Activated naive CD8-positive, alpha-beta T cell treated with anti-CD3 and anti-CD28 coated beads for 36 hours (primary cell): ENCODE results near the gene MYG1. TPM values are rescaled to one million over a fixed set of nuclear protein-coding genes. Genes with fewer than 3 reads are reported as not detected.
A peak's percentile ranks its signal among the peaks of the same experiment; 100 is the strongest.

ENCODE experiments used
- DNase-seq: peaks from one replicate; pipeline ENCODE4 v3.0.0; 2021
- H3K27ac Mint-ChIP-seq: one replicate; pipeline ENCODE4 v1.8.0; 2022; ENCODE audit warnings: mild to moderate bottlenecking, moderate library complexity, mixed read lengths
- H3K27me3 Mint-ChIP-seq: one replicate; pipeline ENCODE4 v1.8.0; 2022; ENCODE audit warnings: mild to moderate bottlenecking, mixed read lengths
- H3K36me3 Mint-ChIP-seq: one replicate; pipeline ENCODE4 v1.8.0; 2021; ENCODE audit warnings: mild to moderate bottlenecking, mixed read lengths
- H3K4me1 Mint-ChIP-seq: one replicate; pipeline ENCODE4 v1.8.0; 2021; ENCODE audit warnings: mixed read lengths
- H3K4me3 Mint-ChIP-seq: one replicate; pipeline ENCODE4 v1.8.0; 2022; ENCODE audit warnings: mild to moderate bottlenecking, moderate library complexity, mixed read lengths
- H3K9me3 Mint-ChIP-seq: one replicate; pipeline ENCODE4 v1.8.0; 2022; ENCODE audit warnings: mixed read lengths
- total RNA-seq, 2 experiments: library from RNA; stranded (reverse); gene quantifications; one replicate each; pipeline ENCODE4 v1.2.3, GENCODE V29; 2021

Gene MYG1, protein sequence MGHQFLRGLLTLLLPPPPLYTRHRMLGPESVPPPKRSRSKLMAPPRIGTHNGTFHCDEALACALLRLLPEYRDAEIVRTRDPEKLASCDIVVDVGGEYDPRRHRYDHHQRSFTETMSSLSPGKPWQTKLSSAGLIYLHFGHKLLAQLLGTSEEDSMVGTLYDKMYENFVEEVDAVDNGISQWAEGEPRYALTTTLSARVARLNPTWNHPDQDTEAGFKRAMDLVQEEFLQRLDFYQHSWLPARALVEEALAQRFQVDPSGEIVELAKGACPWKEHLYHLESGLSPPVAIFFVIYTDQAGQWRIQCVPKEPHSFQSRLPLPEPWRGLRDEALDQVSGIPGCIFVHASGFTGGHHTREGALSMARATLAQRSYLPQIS
- 10 to 100 TPM; 73.4 to 79.7 TPM for total RNA-seq

DNA sequence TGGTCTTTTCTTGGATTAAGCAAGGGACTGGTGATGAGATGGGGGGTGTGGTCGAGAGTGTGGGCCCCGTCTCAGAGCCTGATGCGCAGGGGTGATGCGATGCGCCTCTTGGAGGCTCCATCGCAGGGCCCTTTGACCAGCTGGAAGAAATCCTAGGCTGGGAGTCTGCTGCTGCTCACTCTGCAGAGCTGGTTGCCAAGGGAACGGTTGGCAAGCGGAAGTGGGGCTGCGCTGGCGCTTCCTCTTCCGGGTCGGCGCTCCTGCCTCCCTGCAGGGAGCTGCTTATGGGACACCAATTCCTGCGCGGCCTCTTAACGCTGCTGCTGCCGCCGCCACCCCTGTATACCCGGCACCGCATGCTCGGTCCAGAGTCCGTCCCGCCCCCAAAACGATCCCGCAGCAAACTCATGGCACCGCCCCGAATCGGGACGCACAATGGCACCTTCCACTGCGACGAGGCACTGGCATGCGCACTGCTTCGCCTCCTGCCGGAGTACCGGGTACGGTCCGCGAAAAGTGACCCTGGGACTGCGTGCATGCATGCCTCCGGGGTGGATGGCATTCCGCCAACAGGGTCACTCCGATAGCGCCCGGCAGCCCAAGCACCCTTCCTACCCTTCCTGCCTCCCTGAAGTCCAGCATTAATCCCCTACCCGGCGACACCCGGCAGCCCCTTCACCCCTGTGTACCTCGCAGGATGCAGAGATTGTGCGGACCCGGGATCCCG, at the start of gene MYG1:
MYG1 (plus strand) TSS at position 242 of the 727 bp plus-strand sequence; CDS start at position 285, 43 bp downstream.
- Mint-ChIP-seq H3K36me3 (peaks cover 61% of the 10 kb centered on the region), H3K27me3 (no peaks in the 10 kb centered on the region), H3K4me1 (peaks cover 60% of the 10 kb centered on the region), H3K27ac (peak within 1 kb of the TSS; percentile 94), H3K9me3 (no peaks in the 10 kb centered on the region), H3K4me3 (peak within 1 kb of the TSS; percentile 94)
- peak; percentile 87 for DNase-seq

DNA sequence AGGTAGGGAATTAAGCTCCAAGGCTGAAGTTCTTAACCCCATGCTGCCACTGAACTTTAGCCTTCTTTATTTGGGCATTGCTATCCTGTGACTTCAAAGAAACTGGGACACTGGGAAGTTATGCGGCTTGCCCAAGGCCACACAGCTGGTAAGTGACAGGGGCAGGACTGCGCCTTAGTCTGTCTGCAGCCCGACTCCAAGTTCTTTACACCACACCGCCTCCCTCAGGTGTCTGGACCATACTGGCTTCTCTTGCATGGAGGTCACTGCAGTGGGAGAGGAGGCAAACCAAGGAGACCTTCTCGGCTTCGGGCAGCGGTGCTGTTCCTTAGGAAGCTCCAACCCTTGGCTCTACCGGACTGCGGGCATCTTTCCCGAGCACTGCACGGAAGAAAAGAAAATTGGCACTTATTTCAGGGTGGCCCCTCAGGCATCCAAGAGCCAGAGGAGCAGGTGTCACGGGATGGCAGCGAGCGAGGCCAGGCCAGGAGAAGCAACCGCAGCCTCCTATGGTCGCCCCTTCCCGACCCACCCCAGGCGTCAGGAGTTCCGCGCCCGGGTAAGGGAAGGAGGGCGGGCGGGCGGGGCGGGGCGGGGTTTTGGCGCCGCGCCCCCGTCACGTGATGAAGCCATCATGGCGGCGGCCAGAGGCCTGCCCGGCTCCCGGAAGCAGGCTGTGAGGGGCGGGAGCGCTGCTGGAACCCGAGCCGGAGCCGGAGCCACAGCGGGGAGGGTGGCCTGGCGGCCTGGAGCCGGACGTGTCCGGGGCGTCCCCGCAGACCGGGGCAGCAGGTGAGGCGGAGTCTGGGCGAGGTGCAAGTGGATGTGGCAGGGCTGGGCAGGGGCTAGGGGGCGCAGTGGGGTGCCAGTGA, 47.8 kb upstream of the MYG1 start:
- Mint-ChIP-seq H3K4me1 (peaks cover 36% of the 10 kb centered on the region), H3K36me3 (peaks cover 12% of the 10 kb centered on the region), H3K27me3 (no peaks in the 10 kb centered on the region), H3K27ac (peak overlapping the region; percentile 97), H3K4me3 (peak overlapping the region; percentile 99), H3K9me3 (no peaks in the 10 kb centered on the region)
- peak; percentile 82 for DNase-seq

DNA sequence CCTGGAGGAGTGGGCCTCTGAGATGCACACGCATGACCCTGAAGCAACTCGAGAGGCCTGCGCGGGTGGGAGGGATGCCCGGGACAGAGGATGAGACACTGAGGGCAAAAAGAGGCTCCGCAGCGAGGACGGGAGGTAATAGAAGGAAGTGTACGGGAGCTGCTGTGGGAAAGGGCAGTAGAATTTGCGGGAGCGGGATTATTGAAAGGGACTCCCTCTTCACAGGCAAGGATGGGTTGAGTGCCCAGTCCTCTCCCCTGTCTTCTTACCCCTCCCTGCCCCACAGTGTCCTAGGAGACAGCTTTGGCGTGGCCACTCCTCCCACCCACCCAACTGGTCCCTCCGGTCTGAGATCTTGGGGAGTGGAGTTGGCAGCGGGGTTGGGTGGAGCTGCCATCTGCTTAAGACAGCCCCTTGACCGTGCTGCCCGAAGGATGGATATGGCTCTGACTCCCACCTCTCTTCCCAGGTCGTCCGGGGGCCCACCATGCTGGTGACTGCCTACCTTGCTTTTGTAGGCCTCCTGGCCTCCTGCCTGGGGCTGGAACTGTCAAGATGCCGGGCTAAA, 47.1 kb upstream of the MYG1 start:
- DNase-seq: peak; percentile 14
- Mint-ChIP-seq H3K27me3 (no peaks in the 10 kb centered on the region), H3K9me3 (no peaks in the 10 kb centered on the region), H3K4me1 (peaks cover 36% of the 10 kb centered on the region), H3K36me3 (peaks cover 12% of the 10 kb centered on the region), H3K4me3 (peak overlapping the region; percentile 99), H3K27ac (peak overlapping the region; percentile 97)

DNA sequence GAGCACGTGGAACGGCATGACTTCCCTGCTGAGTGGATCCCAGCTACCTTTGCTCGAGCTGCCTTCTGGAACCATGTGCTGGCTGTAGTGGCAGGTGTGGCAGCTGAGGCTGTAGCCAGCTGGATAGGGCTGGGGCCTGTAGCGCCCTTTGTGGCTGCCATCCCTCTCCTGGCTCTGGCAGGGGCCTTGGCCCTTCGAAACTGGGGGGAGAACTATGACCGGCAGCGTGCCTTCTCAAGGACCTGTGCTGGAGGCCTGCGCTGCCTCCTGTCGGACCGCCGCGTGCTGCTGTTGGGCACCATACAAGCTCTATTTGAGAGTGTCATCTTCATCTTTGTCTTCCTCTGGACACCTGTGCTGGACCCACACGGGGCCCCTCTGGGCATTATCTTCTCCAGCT, 46.2 kb upstream of the MYG1 start:
- Mint-ChIP-seq H3K4me1 (peaks cover 36% of the 10 kb centered on the region), H3K36me3 (peaks cover 12% of the 10 kb centered on the region), H3K4me3 (peak overlapping the region; percentile 99), H3K27me3 (no peaks in the 10 kb centered on the region), H3K27ac (peak overlapping the region; percentile 97), H3K9me3 (no peaks in the 10 kb centered on the region)
- DNase-seq: no peak

DNA sequence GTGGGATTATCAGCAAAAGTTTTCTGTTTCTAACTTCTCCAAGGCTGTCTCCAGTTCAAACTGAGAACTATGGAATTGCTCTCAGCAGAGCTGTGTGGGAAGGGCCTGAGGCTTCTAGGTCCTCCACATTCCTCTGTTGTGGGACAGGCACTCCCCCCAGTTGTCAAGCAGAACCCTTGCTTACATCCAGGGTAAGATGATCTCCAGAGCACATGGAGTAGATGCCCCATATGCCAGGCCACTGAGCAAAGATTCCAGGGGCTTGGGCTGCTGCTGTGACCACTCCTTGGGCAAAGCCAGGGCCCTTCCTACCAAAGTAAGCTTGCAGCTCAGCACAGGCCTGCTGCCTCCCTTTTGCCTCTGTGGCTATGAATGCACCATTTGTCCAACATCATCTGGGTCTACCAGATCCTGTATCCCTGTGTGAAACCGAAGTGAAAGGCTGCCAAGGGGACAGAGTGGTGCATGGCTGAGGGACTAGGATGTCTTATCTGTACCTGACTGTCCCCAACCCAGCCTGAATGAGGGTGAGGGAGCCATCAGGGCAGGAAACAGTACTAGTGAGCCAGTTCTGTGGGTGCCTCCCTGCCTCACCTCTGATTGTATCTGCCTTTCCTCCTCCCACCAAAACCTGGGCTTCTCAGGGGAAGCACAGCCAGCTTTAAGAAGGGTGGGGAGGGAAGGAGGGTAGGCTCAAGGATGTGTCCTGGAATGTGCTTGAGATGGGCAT, 44.5 kb upstream of the MYG1 start:
- DNase-seq: no peak
- H3K4me1 Mint-ChIP-seq: peaks cover 45% of the 10 kb centered on the region
- no peaks in the 10 kb centered on the region for H3K9me3 Mint-ChIP-seq
- peaks cover 12% of the 10 kb centered on the region for H3K36me3 Mint-ChIP-seq
- no peak overlapping the region for H3K4me3 Mint-ChIP-seq
- H3K27me3 Mint-ChIP-seq: no peaks in the 10 kb centered on the region
- peak overlapping the region; percentile 38 for H3K27ac Mint-ChIP-seq

DNA sequence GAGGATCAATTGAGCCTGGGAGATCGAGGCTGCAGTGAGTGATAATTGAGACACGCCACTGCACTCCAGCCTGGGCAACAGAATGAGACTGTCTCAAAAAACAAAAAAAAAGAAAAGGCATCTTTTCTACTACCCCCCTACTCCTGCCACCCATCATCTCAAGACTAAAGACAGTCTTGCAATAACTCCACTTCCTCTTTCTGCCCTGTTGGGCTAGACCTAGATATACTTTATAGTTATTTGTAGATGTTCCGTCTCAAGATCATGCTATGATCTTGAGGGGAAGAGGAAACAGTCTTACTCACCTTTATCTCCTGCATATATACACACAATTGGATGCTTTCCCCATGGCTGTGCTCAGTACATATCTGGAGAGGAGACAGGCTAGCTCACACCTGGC, 43.5 kb upstream of the MYG1 start:
- Mint-ChIP-seq H3K4me3 (no peak overlapping the region), H3K27me3 (no peaks in the 10 kb centered on the region), H3K36me3 (peaks cover 12% of the 10 kb centered on the region), H3K27ac (peak overlapping the region; percentile 42), H3K9me3 (no peaks in the 10 kb centered on the region), H3K4me1 (peaks cover 47% of the 10 kb centered on the region)
- DNase-seq: no peak

DNA sequence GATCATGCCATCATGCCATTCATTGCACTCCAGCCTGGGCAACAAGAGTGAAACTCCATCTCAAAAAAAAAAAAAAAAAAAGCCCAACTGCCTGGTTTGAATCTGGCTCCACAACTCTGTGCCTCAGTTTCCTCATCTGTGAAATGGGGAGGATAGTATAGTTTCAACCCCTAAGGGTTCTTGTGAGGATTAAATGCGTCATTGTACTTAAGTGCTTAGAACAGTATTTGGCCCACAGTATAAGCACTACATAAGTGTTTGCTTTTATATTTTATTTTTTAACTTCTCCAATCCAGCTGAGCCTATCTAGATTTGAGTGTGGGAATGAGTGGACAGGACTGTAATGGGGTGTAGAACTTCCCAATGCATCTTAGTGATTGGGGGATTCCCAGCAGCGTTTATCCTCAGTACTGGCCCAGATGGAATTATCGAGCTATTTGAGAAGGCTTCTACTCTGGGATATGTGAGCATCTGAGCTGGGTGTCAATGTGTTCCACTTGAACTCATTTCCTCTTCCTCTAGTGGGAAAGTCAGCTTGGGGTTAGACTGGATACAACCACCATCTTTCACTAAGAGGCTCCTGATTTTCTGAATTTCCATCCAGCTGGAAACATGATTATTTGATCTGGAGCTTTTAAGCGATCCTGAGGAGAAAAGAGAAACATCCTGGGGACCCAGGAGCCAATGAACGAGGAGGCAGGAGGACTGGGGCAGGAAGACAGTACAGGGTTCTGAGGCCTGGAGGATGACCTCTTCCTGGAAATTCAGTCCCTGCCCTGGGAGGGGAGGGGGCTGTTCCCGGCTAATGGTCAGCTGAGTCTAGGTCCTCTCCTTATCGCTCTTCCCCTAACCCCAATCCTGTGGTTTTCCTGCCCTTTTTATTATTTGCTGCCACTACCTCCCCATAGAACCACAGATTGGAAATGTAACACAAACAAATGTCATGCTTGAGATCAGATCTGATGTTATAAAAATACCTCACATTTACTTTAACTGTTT, 40.7 kb upstream of the MYG1 start:
- Mint-ChIP-seq H3K27me3 (no peaks in the 10 kb centered on the region), H3K36me3 (peaks cover 2% of the 10 kb centered on the region), H3K4me3 (no peak overlapping the region), H3K27ac (peak overlapping the region; percentile 2), H3K9me3 (no peaks in the 10 kb centered on the region), H3K4me1 (peaks cover 30% of the 10 kb centered on the region)
- DNase-seq: no peak

DNA sequence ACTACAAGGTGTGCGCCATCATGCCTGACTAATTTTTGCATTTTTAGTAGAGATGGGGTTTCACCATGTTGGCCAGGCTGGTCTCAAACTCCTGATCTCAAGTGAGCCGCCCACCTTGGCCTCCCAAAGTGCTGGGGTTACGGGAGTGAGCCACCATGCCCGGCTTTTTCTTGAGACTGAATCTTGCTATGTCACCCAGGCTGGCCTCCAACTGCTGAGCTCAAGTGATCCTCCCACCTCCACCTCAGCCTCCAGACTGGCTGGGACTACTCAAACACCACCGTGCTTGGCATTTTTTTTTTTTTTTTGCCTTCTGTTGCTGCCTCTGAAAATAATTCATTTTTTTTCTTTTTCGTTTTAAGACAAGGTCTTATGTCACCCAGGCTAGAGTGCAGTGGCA, 39.6 kb upstream of the MYG1 start:
- no peak for DNase-seq
- no peak overlapping the region for H3K4me3 Mint-ChIP-seq
- no peak overlapping the region for H3K27ac Mint-ChIP-seq
- peaks cover 27% of the 10 kb centered on the region for H3K4me1 Mint-ChIP-seq
- H3K9me3 Mint-ChIP-seq: no peaks in the 10 kb centered on the region
- H3K36me3 Mint-ChIP-seq: no peaks in the 10 kb centered on the region
- H3K27me3 Mint-ChIP-seq: no peaks in the 10 kb centered on the region

DNA sequence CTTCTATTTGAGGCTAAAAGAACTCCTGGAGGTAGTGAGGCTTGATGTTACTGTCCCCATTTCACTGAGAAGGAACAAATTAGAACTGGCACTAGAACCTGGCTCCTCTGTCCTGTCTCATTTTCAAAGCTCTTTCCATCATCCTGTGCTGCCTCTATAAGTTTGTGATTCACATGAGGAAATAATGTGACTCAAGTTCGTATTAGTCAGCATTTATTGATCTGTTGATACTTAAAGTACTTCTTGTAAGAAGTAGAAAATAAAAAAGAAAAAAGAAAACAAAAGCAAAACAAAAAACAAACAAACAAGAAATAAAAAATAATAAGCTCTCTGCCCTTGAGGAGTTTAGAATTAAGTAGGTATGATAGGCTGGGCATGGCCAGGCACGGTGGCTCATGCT, 33.7 kb upstream of the MYG1 start:
- peaks cover 28% of the 10 kb centered on the region for H3K4me1 Mint-ChIP-seq
- H3K9me3 Mint-ChIP-seq: no peaks in the 10 kb centered on the region
- H3K36me3 Mint-ChIP-seq: peaks cover 19% of the 10 kb centered on the region
- no peak overlapping the region for H3K4me3 Mint-ChIP-seq
- no peaks in the 10 kb centered on the region for H3K27me3 Mint-ChIP-seq
- H3K27ac Mint-ChIP-seq: no peak overlapping the region
- DNase-seq: no peak

DNA sequence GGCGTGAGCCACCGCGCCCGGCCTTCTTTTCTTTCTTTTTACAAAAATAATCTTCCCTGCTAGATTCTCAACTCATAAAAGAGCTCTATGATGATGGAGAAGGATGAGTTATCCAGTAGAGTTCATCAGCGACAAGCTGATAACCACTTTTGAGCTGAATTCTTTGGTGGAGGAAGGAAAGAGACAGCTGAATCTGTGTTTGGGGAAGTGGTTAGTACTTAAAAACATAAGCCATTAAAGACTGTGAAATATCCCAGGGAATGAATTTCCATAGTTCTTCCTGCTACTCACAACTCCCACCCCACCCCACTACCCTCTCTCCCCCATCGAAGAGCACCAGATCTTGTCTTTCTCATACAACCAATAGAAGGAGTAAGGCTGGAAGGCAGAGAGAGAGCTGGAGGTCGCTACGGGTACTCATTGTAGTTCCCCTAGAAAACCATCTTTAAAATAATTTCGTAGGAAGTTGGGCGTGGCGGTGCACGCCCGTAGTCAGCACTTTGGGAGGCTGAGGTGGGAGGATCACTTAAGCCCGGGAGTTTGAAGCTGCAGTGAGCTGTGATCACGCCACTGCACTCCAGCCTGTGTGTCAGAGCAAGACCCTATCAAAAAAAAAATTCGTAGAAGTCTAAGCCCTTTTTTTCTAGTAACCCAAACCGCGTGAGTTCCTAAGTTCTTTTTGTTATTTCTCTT, 32.0 kb upstream of the MYG1 start:
- Mint-ChIP-seq H3K36me3 (peaks cover 30% of the 10 kb centered on the region), H3K27me3 (no peaks in the 10 kb centered on the region), H3K27ac (peak overlapping the region; percentile 99), H3K4me3 (peak overlapping the region; percentile 98), H3K9me3 (no peaks in the 10 kb centered on the region), H3K4me1 (peaks cover 28% of the 10 kb centered on the region)
- DNase-seq: peak; percentile 37

DNA sequence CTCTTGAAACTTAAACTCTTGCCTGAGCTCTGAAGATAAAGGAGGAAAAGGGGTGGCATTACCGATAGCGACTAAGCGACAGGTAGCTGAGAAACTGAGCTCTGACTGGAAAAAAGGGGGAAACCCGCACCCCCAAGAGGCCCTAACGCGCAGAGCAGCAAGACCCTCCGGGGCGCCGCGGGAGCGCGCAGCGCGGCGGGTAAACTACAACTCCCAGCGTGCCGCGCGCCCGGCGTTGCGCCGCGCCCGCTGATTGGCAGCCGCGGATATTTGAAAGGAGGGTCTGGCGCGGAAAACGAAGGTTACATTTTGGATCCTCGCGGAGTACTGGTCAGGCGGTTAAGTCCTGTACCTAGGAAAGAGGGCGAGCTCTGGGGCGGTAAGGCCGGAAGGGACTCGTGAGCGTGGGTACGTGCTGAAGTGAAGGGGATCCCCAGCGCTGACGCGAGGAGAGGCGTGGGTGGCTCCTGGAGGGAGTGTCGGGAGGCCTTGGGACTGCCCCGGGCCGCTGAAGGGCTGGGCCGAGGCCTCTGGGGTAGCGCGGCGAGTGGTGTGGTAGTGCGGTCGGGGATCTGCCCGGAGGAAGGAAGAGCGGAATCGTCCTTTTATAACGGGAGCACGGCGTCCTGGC, 31.4 kb upstream of the MYG1 start, which contains the start of gene ESPL1:
ESPL1 (plus strand) TSS at position 301 of the 631 bp plus-strand sequence. CDS start 468 bp downstream, outside the sequence.
- DNase-seq: peak; percentile 93
- peak within 1 kb of the TSS; percentile 99 for H3K27ac Mint-ChIP-seq
- H3K4me1 Mint-ChIP-seq: peaks cover 28% of the 10 kb centered on the region
- peaks cover 30% of the 10 kb centered on the region for H3K36me3 Mint-ChIP-seq
- peak within 1 kb of the TSS; percentile 98 for H3K4me3 Mint-ChIP-seq
- no peaks in the 10 kb centered on the region for H3K27me3 Mint-ChIP-seq
- H3K9me3 Mint-ChIP-seq: no peaks in the 10 kb centered on the region
